Stimulated activated CD8-positive, alpha-beta memory T cell treated with anti-CD3 and anti-CD28 coated beads, Interleukin-12 subunit alpha, Interleukin-12 subunit beta, amount 100 ng/mL, for 24 hours (primary cell): ENCODE measurements around the gene NXT1.

Source experiments
- DNase-seq: peaks from one replicate; pipeline ENCODE4 v3.0.0-alpha.2; 2020; ENCODE audit errors: extremely low read depth

NXT1 gene

DNA sequence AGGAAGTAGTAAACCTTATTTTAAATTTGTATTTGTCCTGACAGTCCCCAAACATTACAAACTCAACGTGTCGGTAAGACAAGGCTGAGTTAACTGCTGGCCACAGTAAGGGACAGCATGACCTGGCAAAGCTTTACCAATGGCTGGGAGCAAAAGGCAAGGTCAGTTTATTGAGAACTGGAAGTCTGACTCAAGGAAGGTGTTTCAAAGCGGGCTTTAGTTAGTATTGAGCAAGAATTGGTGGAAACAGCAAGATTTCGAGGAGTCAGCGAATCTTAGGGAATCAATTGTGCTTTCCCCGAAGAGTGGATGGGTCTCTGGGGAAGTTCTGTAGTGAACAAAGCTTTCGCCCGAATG lies 10.5 kb downstream of the NXT1 start:
- DNase-seq = no peak

DNA sequence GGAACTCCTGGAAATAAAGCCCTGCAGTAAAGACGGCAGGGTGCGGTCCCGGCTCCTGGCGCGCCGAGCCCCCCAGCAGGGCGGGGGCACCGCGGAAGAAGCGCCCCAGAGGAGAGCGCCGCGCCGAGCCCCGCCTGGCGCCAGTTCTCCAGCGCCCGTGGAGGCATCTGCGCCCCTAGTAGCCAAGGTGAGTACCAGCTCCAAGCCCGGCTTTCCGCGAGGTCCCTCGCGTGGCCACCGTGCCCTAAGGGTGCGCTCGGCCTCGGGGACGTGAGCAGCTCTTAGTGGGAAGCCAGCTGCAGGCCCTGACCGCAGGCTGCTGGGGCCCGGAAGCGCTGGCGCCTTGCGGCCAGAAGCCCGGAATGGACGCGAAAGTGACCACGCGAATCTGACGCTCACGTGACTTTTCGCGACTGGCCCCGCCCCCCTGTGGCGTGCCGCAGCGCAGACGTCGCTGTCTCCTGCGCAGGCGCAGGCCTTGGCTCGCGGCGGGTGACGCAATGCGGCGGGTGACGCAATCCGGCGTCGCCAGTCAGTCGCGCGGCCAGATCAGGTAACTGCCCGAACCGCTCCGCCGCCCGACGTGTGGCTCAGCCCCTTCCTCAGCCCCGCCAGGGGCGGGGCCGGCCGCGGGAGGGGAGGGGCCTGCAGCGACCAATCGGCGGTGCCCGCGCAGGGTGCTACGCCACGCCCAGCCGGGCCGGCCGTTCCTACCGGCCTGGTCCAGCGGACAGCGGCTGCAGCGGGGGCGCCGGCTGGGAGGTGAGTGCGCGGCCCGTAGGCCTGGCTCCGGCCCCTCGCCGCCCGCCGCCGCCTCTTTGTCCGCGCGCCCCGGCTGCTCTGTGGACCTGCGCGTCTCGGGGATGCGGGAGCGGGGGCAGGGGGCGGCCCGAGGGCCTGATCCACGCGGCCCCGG lies 11.1 kb downstream of the NXT1 start, which contains the start of gene GZF1:
Gene GZF1, plus strand, starts transcription at position 707 of the 916 bp plus-strand sequence. CDS start 2,202 bp downstream, outside the sequence.
- DNase-seq = peak; percentile 95

DNA sequence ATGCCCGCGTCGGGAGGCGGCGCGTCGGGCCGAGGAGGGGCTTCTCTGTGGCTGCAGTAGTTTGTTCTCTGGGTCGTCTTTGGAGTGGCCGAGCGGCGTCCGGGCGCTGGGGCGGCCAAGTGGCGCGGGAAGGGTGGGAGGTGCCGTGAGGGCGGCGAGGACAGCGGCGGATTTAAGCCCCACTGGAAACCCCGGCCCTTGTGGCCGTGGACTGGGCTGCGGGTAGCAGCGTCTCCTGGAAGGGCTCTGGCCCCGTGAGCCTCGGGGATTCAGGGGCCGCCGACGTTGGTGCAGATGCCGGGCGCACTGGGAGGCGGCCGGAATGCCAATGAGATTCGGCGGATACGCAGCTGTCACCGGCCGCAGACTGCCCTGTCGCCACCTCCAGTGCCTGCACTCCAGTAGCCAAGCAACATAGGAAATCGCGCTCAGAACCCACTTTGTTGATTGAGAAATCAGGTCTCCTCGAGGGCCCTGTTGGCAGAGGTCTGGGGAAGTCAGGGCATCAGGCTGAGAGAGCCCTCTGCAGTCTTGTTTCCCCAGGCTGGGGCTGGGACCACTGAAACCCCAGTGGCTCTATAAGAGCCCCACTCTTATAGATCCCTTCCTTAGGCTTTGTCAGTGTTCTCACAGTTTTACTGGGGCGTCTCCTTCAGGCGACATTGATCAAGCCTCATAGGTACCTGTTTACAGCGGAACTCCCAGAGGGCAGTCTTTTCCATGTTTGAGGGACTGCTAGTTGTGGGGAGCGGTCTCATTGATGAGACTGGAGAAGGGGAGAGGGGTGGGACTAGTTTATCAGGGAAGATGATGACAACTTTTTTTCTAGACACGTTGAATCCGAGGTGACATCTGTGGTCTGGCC lies 12.0 kb downstream of the NXT1 start:
- DNase-seq = no peak

DNA sequence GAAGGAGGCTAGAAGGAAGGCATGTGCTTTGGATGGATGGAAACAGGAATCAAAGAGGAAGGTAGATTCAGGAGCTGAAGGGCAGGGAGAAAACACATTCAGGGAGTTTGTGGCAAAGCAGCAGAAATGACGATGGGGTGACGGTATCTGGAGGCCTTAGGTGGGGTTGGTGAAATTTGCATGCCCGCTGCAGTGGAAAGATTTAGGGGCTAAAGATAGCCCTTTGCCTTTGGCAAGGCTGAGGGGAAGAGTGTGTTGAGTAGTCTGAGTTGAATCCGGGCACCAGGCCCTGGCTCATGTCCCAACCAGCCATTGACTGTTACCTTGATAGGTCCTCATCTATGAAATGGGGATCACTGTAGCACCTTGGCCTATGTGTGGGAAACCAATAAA lies 12.7 kb downstream of the NXT1 start:
- no peak for DNase-seq

DNA sequence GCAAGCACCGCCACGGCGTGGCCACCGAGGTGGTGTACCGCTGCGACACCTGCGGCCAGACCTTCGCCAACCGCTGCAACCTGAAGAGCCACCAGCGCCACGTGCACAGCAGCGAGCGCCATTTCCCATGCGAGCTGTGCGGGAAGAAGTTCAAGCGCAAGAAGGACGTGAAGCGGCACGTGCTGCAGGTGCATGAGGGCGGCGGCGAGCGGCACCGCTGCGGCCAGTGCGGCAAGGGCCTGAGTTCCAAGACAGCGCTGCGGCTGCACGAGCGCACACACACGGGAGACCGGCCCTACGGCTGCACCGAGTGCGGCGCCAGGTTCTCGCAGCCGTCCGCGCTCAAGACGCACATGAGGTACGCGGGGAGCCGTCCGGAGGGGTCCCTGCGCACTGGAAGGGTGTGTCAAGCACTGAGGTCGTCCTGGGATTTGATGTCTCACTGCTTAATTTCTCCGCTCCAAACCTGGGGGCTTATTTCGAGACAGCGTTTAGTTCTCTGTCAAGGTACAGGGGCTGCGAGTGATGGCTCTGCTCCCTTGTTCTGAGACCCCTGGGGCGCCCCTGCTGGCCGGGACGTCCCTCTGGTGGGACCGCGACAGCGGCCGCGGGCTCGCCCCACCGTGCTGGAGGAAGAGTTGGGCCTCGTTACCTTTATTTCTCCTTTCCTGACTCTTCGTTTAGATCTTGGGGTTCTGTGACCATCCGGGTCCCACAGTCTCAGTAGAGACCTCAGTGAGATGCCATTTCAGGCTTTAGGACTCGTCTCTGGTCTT lies 15.0 kb downstream of the NXT1 start:
- DNase-seq = no peak

DNA sequence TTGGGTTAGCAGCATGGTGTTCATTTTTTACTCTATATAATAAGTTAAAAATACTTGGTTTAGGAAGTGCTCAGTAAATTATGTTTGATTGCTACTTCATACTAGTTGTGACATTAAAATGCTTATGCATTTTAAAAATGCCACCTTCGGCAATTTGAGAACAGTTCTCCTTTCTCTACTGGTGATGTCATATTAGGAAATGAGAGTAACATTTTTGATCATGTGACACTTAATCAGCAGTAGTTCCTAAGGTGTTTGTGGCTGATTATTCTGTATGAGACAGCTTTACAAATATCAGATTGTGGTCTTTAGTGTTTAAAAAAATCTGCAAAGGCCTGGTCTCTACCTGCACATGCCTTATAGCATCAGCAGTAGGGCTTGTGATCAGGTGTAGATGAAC lies 15.8 kb downstream of the NXT1 start:
- DNase-seq = no peak

DNA sequence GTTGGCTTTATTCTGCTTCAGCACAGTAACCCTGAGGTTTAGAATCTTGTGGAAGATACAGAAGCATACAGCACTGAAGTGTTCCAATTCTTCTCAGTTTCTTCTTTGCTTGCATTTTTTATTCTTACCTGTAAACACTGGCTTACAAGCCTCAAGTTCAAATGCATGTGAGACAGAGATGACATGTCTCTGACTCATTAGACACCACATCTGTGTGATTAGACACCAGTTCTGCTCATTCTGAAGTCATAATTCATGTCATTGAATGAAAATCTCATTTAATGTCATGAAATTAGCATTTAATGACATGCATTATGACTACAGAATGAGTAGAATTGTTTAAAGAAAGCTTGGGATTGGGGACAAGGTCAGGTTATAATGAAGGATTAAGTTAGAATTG lies 17.2 kb downstream of the NXT1 start:
- DNase-seq = no peak

DNA sequence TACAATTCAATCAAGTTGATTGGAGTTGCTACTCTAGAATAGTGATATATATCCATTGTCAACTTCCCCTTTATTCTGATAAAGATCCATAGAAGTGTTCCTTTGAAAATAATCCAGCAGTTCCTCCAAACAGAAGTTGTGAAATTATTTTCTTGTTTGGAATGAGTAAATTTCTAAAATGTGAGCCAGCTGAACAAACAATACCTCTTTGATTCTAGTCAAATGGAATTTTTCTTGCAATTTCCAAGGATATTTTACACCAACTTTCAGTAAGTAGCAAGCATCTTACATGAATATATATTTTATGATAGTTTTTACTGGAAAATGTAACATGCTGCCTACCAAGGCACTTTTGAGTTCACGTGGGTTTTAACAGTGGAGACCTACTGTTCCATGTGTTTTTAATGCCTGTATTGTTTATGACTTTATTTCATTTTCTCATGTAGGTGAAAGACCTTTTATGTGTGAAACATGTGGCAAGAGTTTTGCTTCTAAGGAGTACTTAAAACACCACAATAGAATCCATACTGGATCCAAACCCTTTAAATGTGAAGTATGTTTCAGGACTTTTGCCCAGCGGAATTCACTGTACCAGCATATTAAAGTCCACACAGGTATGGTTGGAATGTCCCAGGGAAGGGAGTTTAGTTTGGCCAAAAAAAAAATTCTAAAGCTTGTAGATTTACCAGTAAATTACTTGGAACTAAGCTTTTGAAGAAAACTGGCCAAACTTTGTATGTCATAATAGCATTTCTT lies 17.9 kb downstream of the NXT1 start:
- DNase-seq = no peak

DNA sequence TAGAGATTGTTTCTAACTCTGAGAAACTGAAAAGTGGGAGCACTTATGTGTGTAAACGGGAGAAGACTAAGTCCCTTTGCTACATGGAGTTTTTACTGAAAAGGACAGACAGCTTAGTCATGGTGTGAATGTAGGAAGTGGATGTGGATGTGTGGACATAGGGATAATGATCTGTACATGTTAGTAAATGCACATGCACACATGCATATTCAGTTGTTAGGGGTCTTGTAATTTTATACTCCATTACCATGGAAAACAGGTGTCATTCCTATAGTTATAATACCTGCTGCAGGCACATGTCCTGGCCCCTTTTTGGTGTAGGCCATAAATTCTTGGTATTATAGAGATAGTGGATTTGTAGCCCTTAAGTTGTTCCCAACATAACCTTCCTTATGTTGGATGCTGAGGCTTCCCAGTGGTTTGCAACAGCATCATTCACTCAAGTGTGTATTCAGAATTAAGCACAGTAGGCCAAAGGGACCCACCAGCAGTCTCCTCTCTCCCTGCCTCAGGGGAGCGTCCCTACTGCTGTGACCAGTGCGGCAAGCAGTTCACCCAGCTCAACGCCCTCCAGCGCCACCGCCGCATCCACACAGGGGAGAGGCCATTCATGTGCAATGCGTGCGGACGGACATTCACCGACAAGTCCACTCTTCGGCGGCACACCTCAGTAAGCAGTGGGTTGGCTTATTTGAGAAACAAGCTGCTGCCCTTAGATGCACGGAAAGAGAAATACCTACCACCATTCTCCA lies 18.7 kb downstream of the NXT1 start:
- DNase-seq = no peak

DNA sequence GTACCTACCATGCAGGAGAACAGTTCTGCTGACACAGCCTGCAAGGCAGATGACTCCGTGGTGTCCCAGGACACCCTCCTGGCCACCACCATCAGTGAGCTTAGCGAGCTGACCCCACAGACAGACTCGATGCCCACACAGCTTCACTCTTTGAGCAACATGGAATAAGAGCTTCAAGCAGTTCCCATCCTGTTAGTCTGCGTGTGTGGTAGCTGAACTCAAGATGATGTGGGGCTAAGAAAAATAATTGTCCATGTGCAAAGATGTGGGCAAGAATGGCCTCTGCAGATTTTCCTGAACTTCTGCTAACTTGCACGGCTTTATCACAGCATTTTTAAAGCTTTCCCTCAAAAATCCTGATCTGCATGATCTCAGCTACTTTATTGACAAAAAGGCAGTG lies 19.7 kb downstream of the NXT1 start:
- DNase-seq = no peak

DNA sequence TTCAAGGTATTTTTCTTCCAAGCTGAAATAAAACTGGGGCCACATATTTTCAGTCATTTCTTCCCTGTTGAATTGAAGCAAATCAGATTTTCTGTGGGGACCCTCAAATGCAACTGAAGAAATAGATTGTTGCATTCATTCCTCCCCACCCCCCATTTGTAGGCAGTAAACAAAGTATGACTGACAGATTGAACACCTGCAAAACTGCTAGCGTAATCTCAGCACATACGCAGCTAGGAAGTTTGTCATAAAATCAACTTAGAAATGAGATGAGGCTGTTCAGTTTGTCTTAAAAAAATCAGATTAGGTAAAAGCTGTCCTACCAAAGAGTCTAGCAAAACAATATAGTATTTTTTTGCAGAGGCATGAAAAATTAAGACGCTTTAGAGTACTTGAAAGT lies 20.3 kb downstream of the NXT1 start:
- no peak for DNase-seq

DNA sequence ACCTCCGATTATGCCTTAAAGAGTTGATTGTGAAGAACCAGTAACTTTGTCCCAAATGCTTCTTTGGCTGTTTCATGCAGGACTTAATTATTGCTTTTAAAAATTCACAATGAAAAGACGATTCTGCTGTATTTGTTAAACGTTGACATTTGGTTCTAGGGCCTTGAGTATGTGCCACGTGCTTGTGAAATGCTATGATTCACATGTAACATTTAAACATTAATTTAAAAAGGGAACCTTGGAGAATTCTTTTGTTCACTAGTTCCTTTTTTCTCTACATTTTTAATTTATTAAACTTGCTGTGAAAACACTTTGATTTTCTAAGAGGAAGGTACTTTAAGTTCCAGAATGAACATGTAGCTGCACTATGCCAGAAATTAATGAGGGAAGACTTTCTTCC lies 20.9 kb downstream of the NXT1 start:
- no peak for DNase-seq

DNA sequence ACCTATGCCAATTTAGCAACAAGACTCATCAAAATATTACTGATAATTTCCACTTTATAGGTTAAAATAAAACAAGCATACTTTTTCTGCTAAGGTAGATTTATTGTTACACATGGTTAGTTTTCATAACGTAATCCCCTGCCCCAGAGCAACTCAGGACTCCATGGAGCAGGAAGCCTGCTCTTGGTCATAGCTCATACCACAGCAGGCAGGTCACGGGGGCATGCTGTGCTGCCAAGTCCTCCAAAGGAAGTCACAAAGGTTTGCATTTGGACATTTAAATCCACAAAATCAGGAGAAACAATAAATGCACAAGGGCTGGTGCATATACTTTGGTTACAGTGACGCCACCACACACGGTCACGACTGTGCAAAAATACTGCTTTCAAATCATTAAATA lies 23.9 kb downstream of the NXT1 start:
- no peak for DNase-seq

DNA sequence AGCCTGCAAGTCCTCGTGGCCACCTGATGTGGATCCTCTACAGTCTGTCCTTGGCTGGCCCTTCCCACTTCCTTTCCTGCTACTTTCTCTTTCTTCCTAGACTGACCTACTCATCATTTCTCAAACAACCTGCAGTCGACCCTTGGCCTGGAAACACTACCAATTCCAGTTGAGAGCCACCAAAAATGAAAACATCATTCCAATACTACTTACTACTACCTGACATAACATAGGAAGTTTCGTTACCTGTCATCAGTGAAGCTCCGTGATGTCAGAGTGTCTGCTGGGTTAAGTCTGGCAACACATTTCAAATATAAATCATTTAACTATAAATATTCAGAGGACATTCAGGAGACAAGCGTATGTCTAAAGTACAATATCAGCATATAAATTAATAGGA lies 25.2 kb downstream of the NXT1 start:
- no peak for DNase-seq

DNA sequence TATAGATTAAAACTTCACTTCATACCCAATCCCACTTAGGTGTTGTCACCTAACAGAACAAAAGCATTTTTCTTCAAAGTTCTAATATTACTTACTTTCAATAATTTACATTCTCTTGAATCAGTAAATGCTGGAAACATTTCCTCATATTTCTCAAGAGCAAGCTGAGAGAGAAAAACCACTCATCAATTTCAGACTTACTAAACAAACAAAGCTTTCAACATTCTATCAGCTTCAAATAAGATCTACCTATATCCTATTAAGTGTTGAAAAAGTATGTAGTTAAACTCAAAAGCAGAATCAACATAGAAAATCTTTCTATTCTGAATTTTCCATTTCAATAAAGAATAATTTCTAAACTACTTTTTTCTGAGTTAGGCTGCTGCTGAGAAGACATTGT lies 29.2 kb downstream of the NXT1 start:
- DNase-seq = no peak

DNA sequence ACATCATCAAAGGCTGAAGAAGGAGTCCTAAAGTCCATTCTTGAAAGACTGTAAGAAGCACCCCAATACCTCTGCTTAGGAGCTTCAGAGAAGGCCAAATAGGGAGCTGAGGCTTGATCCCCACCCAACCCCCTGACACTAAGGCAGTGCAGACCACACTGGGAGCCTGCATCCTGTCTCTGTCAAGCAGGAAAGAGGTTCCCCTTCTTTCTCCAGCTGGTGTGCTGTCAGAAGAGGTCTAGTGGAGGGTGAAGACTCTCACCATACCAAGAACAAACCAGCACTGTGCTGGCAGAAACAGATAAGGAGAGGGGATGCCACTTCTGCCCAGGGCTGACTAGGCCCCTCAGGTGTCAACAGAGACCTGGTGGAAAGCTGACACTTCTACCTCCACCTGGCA lies 31.3 kb downstream of the NXT1 start:
- no peak for DNase-seq

DNA sequence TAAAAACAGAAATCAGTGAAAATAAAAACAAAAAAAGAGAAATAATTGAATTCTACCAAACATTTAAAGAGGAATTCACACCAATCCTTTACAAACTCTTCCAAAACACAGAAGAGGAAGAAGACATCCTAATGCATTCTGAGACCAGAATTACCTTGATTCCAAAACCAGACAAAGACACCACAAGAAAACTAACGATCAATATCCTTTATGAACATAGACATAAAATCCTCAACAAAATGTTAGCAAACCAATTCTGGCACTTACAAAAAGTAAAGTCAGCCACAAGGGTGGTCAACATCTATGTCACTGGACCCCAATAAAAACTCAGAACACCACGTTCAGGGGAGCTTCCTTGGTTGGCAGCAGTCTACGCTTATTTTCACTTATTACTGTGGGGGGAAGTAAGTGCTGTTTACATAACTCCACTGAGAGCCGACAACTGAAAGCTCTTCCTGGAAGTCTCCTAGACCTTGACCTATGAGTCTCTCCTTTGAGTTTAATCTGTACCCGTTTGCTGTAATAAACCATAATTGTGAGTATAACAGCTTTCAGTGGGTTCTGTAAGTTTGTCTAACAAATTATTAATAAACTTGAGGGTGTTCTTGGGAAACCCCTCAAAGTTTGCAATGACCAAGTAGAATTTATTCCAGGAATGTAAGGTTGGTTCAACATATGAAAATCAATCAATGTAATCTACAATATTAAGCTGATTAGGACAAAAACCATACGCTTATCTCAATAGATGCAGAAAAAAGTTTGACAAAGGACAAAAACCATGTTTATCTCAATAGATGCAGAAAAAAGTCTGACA lies 35.9 kb downstream of the NXT1 start:
- no peak for DNase-seq

DNA sequence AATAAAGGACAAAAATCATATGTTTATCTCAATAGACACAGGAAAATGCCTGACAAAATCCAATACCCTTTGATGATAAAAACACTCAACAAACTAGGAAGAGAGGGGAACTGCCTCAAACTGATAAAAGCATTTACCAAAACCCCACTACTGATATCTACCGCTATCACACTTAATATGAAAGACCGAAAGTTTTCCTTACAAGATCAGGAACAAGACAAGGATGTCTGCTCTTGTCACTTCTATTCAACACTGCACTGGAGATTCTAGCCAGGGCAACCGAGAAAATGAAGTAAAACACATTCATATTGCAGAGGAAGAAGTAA lies 36.5 kb downstream of the NXT1 start:
- DNase-seq = no peak

DNA sequence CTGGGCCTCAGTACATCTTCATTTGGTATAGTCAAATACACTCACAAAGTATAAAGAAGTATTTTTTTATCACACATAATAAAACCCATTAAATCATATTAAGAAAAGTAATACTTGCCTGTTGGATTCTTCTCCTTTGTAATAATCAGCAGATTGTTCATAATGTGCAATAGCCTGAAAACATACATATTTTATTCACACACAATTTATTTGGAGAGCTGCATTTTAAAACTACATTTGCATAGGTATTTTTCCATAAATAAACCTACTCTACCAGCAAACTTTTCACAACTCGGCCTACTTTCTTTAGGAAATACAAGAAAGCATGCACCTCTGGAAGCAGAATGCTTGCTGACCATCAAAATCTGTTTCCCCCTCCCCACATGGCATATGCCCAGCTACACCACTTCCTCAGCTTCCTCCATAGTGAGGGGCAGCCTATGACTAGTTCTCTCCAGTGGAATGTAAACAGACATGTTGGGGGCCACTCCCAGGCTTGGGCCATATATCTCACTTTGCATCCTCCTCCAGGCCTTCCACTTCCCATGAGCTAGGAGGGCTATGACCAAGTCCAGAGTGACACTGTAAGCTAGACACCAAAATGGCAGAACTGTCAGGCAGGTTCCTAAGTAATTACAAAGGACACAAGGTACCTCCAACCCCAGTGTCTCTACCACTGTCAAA lies 39.6 kb downstream of the NXT1 start:
- DNase-seq = no peak
